HG02571 (cell line): ENCODE data around the gene REPIN1.

Experiments
- ATAC-seq: cut with Tn5 transposase; IDR thresholded peaks from one replicate; pipeline ENCODE4 v1.9.1; 2021; ENCODE audit warnings: mild to moderate bottlenecking, moderate library complexity; ENCODE audit not compliant: unreplicated experiment

Gene REPIN1

DNA sequence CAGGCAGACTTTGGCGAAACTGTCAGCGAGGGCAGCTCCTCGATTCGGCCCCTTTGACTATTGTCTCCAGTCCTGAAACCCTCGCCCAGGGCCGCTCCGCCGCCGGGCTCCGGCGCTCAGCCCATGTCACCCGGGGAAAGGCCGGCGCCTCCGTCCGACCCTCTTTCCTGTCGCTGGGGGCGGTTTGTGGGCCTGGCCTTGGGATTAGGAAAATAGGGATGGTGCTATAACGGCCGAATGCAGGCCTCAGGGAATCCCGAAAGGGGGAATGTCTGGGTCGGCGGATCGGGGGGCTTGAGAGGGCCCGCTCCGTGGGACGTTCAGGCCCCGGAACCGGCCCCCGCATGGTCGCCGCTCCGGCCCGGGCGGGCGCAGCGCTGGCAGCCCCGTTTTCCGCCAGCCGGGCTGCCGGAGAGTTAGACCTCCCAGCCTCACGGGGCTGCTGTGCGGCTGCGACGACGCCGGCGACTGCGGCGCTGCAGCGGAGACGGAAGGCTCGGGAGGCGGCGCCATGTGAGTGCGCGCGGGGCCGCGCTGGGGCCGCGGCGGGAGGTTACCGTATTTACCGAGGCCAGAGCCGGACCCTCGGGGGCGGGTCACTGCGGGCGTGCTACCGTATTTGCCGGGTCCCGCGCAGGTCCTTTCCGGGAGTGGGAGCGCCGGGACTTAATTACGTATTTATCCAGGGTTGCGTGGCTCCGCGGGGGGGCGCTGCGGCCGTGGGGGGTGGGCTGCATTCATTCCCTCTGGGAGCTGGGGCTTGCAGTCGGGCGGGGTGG lies 36.4 kb downstream of the REPIN1 start:
- peak; percentile 53 for ATAC-seq

DNA sequence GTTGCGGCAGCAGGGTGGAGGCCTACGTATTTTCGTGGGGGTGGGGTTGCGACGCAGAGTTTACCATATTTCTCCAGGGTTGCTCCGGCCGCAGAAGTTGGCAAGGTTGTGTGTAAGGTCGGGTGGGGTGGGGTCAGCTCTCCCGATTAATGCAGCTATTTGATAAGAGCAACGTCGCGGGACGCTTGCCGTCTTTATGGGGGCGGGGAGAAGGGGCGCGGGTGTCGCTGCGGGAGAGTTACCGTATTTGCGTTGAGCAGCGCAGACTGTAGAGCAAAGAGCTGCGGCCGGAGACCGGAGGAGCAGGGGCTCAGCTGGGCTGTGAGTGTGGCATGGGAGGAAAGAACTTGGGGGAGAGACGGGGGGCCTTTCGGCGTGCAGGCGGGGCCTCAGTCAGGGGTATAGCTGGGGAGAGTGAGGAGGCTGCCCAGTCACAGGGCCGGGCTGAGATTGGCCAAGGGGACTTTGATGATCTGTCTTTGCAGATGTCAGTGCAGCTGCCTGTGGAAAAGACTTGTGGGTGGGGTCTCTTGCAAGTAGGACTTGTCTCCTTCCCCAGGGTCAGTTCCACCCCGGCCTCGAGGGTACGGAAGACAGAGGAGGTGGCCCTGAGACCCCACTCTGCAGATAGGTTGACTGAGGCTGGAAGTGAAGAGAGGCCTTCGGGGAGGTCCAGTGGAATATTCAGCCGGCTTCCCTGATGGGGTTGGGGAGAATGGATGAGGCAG lies 37.1 kb downstream of the REPIN1 start:
- no peak for ATAC-seq

DNA sequence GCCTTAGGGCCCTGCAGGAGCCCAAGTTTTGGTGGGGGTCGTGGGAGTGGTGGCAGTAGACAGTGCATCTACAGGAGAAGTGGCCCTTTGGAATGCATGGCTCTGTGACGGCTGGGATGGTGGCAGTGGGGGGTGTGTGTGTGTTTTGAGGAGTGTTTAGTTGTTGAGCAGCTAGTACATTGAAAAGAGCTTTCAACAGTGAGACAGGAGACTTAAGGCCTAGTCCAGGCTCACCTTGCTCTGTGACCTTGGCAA lies 37.6 kb downstream of the REPIN1 start:
- no peak for ATAC-seq

DNA sequence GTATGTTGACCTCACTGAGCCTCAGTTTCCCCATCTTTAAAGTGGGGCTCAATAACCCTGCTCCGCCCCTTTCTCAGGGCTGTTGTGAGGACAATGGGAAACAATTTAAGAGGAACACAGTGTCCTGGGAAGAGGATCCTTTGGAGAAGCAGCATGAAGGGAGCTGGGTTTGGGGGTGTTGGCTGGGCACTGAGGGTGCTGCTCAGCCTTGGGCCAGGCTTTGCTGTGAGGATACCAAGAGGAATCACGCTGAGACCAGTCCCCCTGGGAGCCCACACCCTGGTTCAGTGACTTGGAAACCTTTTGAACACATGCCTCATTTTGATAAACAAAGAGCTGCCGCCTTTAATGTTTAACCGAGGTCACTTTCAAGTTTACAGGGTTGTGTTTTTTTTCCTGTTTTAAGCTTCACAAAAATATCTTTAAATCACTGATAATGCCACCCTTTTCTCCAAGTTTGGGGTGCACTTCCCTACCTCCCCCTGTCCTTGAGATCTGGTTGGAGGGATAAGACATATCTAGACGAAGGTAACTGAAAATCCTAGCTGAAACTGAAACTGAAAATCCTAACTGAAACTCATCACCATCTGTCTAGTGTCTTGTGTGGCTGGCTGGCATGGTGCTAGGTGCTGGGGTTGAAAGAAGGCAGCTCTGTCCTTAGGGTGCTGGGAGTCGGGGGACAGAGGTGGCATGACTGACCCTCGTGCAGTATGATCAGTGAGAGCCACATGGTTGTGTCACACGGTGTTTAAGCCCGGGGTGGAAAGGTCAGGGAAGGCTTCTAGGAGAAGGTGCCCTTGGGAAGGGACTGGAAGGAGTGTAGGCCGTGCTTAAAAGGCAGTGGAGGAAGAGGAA lies 38.2 kb downstream of the REPIN1 start:
- ATAC-seq, result peak; percentile 53

DNA sequence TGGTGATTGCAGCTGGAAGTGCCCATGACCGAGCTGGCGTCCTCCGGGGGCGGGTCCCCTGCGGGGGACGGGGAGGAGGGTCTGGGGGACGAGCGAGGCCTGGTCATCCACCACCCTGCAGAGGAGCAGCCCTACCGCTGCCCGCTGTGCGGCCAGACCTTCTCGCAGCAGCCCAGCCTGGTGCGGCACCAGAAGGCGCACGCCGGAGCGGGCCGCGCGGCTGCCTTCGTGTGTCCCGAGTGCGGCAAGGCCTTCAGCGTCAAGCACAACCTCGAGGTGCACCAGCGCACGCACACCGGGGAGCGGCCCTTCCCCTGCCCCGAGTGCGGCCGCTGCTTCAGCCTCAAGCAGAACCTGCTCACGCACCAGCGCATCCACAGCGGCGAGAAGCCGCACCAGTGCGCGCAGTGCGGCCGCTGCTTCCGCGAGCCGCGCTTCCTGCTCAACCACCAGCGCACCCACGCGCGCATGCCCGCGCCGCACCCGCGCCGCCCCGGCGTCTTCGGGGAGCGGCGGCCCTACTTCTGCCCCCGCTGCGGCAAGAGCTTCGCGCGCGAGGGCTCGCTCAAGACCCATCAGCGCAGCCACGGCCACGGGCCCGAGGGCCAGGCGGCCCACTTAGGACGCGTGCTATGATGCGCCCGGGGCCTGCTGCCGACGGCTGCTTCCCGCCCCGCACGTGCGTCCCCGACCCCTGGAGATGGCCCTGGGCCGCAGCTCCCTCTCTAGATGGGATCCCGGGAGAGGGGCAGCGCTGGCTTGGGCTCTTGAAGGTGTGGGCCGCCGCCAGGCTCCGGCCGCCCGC lies 39.2 kb downstream of the REPIN1 start:
- ATAC-seq, result no peak

DNA sequence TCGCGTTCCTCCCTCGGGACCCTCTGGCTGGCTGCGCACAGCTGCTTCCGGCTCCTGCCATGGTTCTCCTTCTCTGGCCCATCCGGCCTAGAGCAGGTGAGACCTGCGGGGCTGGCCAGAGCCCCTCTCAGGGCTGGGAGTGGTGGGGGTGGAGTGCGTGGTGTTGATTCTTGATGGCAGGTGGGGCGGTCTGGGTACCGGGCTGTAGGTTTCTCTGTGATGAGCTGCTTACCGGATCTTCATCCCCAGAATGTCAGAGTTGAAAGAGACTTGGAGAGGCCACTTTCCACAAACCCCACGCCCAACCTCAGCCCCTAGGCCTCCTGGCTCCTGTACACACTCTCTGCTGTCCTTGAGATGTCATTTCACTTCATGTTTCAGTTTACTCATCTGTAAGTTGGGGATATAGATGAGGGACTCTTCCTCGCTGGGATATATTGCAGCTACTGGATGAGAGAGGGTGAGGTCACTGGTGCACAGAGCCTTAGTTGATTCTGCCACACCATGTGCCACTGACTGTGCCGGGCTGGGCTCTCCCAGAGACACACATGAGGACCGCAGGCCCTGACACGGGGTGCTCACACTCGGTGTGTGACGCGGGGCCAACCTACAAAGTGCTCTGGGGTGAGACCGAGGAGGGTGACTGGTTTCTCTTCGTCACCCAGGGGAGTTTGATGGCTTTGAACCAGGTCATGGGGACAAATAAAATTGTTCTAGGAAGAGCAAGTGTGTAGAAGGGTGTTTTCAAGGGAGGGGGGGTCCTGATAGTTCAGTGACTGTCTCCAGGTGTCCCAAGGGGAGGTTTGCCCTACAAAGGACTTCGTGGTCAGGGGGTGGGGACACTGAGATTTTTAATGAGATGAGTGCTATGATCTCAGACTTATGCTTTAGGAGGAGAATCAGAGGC lies 40.0 kb downstream of the REPIN1 start:
- no peak for ATAC-seq

DNA sequence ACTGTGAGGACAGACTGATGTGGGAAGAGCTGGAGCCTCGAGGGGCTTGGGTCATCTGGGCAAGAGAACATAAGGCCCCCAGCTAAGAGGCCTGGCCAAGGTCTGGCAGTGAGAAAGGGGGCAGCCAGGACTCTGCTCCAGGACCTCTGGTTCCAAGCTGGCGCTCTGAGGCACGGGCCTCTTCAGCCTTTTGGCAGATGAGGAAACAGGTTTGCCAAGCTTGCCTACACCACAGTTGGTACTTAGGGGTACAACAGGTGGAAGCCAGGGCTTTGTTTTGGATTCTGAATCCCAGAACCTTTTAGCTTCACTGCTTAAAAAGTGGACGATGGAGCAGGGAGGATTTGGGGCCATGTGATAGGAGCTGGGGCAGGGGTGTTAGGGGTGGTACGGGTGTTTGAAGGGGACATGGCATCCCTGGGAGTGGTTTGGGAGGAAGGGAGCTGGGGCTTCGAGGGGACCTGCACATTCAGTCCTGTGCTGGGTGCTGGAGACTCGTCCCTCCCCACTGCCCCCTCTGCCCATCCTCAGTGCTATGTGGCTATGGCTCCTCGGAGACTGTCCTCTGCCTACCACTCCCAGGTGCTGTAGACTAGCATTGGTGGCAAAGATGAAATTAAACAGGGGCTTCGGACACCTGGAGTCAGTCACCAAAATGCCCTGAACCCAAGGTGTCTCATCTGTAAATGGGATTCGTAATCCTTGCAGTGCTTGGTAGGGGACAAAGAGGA lies 40.8 kb downstream of the REPIN1 start:
- ATAC-seq, result no peak

DNA sequence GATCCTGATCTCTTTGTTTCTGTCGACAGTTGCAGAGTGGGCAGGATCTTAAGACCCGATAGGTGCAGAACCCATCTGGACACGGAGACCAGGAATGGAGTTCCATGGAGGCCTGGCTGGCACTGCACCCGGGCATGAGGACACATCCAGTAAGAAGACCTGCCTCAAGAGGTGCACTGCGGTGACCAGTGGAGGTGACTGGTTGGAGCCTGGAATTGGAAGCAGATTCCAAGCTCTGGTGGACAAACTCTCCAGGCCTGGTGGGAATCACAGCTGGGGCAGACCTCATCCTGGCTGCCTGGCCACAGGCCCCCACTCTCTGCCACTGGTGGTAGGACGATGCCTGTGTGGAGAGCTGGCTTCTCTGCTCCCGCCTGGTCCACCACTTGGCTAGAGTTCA lies 41.5 kb downstream of the REPIN1 start:
- ATAC-seq, result no peak

DNA sequence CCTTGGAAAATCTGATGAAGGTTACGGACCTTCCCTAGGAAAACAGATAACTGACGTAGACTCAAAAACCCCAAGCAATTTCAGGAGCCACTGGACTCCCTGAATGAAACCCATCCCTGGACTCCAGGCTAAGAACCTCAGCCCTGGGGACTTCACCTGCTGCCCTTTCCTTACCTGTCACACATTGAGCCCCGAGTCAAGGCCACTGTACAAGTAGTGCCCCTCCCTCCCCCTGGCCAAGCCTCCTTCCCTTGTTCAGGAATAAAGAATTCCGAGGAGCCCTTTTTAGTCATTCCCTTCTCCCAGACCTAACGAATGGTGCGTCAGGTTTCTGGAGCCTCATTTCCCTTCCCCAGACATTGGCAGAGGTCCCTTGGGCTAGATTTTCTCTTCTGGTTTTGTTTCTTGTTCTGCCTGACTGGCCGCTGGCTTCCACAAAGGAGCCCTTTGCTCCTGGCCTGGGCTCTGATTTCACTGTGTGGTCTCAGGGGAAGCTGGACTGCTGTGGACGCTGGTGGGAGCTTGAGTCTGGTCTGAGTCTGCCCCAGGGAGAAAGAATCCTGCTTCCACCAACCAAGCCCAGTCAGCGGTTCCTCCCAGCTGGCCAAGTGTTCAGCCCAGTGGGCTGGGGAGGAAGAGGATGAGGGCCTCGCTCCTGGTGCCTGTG lies 42.2 kb downstream of the REPIN1 start:
- ATAC-seq, result no peak

DNA sequence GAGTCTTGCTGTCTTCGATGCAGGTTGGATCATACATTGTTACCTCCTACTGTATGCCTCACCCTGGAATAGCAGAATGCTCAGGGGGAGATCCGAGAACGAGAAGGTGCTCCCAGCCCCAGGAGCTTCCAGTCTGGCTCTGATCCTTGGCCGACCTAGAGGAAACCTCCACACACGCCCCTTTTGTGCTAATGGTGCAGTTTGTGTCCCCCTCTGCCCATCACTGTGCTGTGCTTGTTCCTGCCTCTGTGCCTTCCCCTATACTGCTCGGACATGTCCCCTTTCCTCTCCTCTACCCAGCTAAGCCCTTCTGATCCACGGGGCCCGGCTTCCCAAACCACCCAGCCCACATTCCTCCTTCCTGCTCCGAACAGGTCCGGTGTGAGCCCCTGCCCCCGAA lies 43.0 kb downstream of the REPIN1 start:
- no peak for ATAC-seq

DNA sequence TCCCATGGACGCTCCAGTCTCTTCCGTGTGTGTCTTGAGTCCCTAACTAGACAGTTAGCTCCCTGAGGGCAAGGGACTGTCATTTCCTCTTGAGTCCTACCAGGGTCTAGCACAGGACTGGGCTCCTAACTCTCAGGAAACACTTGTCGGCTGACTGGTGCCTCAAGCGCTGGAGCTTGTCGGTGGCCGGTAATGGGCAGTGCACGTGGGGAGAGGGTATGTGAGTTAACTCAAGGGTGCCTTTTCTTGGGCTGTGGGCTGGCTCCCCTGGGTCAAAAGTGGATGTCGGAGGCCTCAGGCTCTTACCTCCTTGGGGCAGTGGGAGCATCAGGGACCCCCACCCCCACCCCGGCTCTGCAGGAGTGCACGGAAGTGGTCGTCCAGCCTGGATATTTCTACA lies 43.4 kb downstream of the REPIN1 start:
- ATAC-seq, result no peak

DNA sequence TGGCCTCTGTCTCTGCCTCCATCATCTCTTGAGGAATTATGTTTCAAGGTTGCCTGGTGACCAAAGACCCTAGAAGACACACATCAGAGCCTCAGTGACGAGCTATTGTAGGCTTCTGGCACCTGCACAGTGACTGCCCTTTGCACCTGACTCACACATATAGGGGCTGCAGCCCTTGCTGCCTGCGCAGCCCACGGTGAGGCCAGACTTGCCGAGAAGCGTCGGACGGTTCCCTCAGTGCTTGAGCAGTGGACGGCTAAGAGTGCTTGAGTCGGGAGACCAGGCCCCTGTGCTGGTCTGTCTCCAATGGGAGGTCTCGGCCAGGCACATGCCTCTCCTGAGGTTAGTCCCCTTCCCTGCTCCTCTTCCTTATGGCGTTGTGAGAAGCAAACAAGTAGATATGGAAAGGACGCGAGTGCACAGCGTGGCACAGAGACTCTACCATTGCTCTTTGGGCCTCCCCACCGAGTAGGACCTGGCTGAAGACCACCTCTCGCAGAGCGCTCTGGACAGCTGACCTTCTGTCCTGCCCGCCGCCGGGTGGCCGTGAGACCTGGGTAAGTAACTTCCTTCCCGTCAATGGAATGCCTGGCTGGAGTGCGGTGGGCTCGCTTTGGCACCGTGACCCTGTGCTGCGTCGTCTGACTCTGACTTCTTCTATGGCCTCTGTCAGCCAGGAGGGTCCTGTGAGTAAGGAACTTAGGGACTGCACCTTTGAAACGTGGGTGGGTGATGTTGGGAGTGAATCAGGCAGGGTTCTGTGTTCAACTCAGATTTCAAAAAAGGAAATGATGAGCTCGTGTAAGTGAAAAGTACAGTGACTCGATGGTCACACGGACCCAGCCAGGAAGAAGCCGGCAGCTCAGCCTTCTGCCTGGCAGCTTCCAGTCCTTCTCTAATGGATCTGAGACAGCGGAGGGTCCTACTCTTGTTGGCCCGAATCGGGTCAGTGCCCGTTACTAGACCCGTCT lies 44.2 kb downstream of the REPIN1 start:
- ATAC-seq, result no peak

DNA sequence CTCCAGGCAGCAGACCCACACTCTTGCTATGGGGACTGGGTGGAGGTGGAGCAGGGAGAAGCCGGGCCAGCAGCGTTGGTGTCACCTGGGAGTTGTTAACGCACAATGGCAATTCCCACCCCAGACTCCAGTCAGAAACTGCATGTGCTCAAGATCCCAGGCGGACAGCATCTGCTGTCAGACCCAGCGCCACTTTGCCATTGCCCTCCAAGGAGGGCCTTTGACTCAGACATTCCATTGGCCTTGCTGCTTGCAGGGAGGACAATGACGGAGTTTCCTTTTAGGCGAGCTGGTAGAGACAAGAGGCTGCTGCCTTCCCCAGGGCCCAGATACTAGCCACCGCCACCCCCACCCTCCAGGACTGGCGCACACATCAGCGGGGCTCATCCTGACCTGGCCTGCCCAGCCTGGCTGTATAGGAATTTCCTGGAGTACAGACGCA lies 45.0 kb downstream of the REPIN1 start:
- ATAC-seq, result no peak

DNA sequence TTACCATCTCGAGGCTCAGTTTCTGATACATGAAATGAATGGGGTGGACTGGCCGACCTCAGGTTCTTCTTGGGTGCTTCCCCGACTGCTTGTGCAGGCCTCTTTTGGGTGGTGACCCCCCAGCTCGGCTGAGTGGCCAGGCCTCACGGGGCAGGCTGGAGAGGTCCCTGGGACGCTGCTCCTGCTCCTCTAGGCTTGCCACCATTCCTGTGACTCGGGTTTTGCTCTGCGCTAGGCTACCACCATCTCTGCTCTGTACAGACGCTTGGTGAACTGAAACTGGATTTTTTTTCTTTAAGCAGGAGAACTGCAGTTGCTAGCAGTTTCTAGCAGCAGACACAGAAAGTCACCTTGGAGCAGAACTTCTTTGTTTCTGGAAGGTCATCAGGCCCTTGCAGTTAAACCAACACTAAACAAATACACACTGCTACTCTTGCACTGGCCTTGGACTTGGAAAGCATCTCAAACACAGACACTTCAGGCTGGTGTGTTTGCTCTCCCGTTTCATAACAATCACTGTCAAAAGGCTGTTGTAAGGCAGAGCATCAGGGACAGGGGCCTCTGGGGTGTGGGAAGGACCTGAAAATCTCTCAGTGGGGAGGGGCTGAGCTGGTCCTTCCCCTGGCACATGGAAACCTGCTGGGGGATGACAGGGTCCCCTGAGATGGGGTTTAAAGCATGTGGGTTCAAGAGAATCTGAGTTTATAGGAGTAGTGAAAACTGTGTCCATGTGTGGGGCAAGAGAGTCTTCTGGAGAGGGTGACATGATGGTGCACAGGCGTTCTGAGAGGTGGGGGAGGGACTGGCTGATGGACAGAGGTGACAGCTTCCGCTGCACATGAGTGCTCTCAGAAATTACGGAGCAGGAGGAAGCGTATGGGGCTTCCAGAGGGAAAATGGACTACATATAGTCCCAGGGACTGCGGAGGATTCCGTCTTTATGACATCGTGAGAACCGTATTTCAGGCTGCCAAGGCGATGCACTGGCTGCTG lies 46.8 kb downstream of the REPIN1 start:
- ATAC-seq, result no peak

DNA sequence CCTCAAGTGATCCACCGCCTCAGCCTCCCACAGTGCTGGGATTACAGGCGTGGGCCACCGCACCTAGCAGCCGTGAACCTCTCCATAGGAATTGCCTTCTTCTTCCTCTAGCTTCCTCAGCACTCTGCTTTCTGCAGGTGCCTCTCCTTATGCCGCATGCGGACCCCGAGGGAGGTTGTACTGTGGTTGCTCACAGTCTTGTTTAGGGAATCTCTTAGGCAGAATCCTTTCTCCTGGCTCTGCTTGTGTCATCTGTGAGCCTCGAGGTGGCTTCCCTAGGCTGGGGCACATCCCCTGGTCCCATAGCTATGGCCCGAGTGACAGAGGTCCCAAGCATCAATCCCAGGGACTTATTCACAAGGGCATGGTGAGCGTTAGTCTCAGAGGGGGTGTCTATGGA lies 48.6 kb downstream of the REPIN1 start:
- ATAC-seq, result no peak

DNA sequence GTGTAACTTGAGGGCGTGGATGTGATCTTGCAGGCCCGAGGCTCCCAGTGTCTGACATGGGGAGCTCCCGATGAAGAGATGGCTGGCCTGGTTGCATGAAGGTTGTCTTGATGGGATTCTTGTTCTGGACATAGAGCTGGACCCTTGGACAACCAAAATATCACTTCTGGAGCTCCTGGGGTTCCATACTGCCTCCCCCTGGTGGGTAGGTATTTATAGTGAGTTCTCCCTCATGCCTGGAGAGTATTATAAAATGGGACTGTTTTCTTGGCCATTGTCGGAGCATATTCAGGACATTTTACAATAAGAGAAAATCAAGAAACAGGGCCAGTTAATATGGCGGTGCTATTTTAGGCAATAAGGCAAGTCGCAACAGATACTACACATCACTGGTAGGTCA lies 49.2 kb downstream of the REPIN1 start:
- ATAC-seq, result no peak
